Upper lobe of left lung (tissue), 4 donors: ENCODE measurements around the gene GABRG3.

Experiments used
- POLR2A ChIP-seq, 4 donors: fragments of 450-650 bp; IDR thresholded peaks; one replicate each; pipeline ENCODE4 v1.5.1; 2016 to 2017; ENCODE audit warnings: antibody characterized with exemption in 4 of 4, mild to moderate bottlenecking in 2 of 4
- POLR2AphosphoS5 ChIP-seq, 2 donors: sonication (generic); formaldehyde crosslinking; IDR thresholded peaks; one replicate each; pipeline ENCODE4 v1.5.1; 2017; ENCODE audit warnings: antibody characterized with exemption in 2 of 2
- TF ChIP-seq, protein P1 (sequence below), 6 experiments: fragments of 450-650 bp in 4 of 6; fragments of 200-600 bp in 2 of 6; sonication (generic) in 2 of 6; IDR thresholded peaks; one replicate each; pipeline ENCODE4 v1.5.1; 2016 to 2019; ENCODE audit warnings: antibody characterized with exemption in 6 of 6

DNA sequence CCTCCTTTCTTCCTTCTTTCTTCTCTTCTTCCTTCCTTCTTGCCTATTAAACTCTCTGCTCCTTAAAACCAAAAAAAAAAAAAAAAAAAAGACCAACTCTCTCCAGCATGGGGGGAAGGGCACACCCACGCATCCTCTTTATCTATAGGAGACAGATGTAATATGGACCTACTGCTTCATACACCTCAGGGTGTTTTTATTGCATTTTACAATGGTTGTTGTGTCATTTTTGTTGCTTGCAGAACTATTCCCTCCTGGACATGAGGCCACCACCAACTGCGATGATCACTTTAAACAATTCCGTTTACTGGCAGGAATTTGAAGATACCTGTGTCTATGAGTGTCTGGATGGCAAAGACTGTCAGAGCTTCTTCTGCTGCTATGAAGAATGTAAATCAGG is 561.4 kb downstream of the GABRG3 start:
- TF ChIP-seq POLR2AphosphoS5 (IDR thresholded peaks at IDR 0.05): no peak
- TF ChIP-seq, protein P1, sequence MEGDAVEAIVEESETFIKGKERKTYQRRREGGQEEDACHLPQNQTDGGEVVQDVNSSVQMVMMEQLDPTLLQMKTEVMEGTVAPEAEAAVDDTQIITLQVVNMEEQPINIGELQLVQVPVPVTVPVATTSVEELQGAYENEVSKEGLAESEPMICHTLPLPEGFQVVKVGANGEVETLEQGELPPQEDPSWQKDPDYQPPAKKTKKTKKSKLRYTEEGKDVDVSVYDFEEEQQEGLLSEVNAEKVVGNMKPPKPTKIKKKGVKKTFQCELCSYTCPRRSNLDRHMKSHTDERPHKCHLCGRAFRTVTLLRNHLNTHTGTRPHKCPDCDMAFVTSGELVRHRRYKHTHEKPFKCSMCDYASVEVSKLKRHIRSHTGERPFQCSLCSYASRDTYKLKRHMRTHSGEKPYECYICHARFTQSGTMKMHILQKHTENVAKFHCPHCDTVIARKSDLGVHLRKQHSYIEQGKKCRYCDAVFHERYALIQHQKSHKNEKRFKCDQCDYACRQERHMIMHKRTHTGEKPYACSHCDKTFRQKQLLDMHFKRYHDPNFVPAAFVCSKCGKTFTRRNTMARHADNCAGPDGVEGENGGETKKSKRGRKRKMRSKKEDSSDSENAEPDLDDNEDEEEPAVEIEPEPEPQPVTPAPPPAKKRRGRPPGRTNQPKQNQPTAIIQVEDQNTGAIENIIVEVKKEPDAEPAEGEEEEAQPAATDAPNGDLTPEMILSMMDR (IDR thresholded peaks at IDR 0.05): no peak
- TF ChIP-seq POLR2A (IDR thresholded peaks at IDR 0.05): no peak
